Measurements from ENCODE around the gene SLC43A2. TPM values are rescaled to one million over a fixed set of nuclear protein-coding genes. Genes with fewer than 3 reads are reported as not detected.

Gene SLC43A2
- total RNA-seq, 2 donors from 2014 or later, result 9.6 to 22.4 TPM

DNA sequence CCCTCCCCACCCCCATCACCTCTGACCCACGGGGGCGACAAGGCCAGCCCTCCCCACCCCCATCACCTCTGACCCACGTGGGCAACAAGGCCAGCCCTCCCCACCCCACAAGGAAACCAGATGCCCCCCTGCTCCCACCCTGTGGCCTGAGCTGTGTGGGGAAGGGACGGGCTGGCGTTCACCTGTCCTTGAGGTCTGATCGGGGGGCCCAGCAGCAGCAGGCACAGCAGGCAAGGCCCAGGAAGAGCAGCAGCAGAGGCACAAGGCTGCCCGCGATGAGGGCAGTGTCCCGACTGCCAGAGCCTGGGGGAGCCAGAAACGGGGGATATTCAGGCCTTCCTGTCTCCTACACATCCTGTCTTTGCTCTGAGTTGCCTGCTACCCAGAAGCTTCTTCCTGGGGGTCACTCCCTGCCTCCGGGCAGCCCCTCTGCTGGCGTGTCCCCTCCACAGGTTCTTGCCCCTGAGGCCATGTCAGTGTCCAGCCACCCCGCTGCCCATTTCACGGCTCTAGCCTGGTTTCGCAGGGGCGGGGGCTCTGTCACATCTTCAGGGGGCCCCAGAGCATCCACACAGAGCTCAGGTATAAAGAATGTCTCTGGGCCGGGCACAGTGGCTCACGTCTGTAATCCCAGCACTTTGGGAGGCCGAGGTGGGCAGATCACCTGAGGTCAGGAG is 10.1 kb upstream of the SLC43A2 start:
- Histone ChIP-seq H3K9me3 (no peaks in the 10 kb centered on the region), H3K27me3 (no peaks in the 10 kb centered on the region), H3K36me3 (replicated peaks in 1 of 2; ENCODE audit: insufficient read depth in 1 of 2, low read depth in 2 of 2) (no peaks in the 10 kb centered on the region), H3K27ac (no peak overlapping the region), H3K4me1 (peaks cover 18% of the 10 kb centered on the region), H3K4me3 (no peak overlapping the region)
- DNase-seq, result no peak
- no peak for ATAC-seq
- intact Hi-C loops (cut with DNase I), result no loop called here
- TF ChIP-seq POLR2A (IDR thresholded peaks at IDR 0.05), result no peak
- TF ChIP-seq, protein P1, sequence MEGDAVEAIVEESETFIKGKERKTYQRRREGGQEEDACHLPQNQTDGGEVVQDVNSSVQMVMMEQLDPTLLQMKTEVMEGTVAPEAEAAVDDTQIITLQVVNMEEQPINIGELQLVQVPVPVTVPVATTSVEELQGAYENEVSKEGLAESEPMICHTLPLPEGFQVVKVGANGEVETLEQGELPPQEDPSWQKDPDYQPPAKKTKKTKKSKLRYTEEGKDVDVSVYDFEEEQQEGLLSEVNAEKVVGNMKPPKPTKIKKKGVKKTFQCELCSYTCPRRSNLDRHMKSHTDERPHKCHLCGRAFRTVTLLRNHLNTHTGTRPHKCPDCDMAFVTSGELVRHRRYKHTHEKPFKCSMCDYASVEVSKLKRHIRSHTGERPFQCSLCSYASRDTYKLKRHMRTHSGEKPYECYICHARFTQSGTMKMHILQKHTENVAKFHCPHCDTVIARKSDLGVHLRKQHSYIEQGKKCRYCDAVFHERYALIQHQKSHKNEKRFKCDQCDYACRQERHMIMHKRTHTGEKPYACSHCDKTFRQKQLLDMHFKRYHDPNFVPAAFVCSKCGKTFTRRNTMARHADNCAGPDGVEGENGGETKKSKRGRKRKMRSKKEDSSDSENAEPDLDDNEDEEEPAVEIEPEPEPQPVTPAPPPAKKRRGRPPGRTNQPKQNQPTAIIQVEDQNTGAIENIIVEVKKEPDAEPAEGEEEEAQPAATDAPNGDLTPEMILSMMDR (IDR thresholded peaks at IDR 0.05), result no peak
- 76 to 85% methylated on average over 12 to 14 of the region's 19 CpGs for WGBS, 2 donors

GRCh38 chr17:1638171-1638590 is 9.5 kb upstream of the SLC43A2 start:
- Histone ChIP-seq H3K27me3 (no peaks in the 10 kb centered on the region), H3K4me1 (peaks cover 13% of the 10 kb centered on the region), H3K9me3 (no peaks in the 10 kb centered on the region), H3K36me3 (replicated peaks in 1 of 2; ENCODE audit: insufficient read depth in 1 of 2, low read depth in 2 of 2) (no peaks in the 10 kb centered on the region), H3K4me3 (no peak overlapping the region), H3K27ac (no peak overlapping the region)
- intact Hi-C loops (cut with DNase I), result no loop called here
- TF ChIP-seq POLR2A (IDR thresholded peaks at IDR 0.05), result no peak
- TF ChIP-seq, protein P1 (IDR thresholded peaks at IDR 0.05), result no peak
- 76 to 80% methylated on average over 17 of the region's 17 CpGs for WGBS, 2 donors
- DNase-seq, result no peak
- no peak for ATAC-seq

DNA sequence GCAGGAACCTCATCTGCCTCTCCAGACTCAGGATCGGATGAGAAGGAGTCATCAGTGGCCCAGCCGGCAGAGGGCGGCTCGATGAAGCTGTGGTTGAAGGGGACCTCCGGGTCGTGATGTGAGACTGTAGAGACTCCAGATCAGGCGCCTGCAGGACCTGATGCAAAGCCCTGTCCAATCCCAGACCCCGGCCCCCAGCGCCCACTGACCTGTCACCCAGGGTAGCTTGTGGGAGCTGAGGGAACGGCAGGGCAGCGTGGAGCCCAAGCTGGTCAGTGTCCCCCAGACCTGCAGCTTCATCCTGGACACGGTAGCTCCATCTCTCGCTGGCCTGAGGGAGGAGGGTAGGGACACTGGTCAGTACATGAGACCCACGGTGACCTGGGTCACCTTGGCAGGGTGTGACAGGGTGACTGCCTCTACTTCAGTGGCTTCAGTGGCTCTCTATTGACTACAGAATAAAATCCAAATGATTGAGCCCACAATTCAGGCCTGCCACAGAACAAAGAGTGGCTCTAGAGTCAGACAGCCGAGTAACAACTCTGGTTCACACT is 8.2 kb upstream of the SLC43A2 start:
- ATAC-seq (no peak), DNase-seq (no peak)
- no peak for TF ChIP-seq POLR2A (IDR thresholded peaks at IDR 0.05)
- TF ChIP-seq, protein P1 (IDR thresholded peaks at IDR 0.05), result no peak
- 80 to 91% methylated on average over 7 to 15 of the region's 15 CpGs for WGBS, 2 donors
- H3K27me3 ChIP-seq, result no peaks in the 10 kb centered on the region
- H3K27ac ChIP-seq, result no peak overlapping the region
- H3K4me1 ChIP-seq, result peaks cover 10% of the 10 kb centered on the region
- no peaks in the 10 kb centered on the region for H3K9me3 ChIP-seq
- H3K36me3 ChIP-seq (replicated peaks in 1 of 2; ENCODE audit: insufficient read depth in 1 of 2, low read depth in 2 of 2), result no peaks in the 10 kb centered on the region
- intact Hi-C loops (cut with DNase I), result no loop called here
- no peak overlapping the region for H3K4me3 ChIP-seq

- Histone ChIP-seq H3K27ac (no peak overlapping the region), H3K27me3 (no peaks in the 10 kb centered on the region), H3K4me1 (peaks cover 10% of the 10 kb centered on the region), H3K4me3 (no peak overlapping the region), H3K36me3 (replicated peaks in 1 of 2; ENCODE audit: insufficient read depth in 1 of 2, low read depth in 2 of 2) (no peaks in the 10 kb centered on the region), H3K9me3 (no peaks in the 10 kb centered on the region)
- intact Hi-C loops (cut with DNase I), result no loop called here
- 83 to 94% methylated on average over 9 to 10 of the region's 10 CpGs for WGBS, 2 donors
- no peak for DNase-seq
- no peak for ATAC-seq
- TF ChIP-seq, protein P1 (IDR thresholded peaks at IDR 0.05), result no peak
- no peak for TF ChIP-seq POLR2A (IDR thresholded peaks at IDR 0.05)
These were observed 7.2 kb upstream of the SLC43A2 start for GRCh38 chr17:1635675-1636465.

Measured in body of pancreas (tissue), 4 donors.